RWPE1 (cell line): ENCODE measurements around the gene TSPAN3.

Source experiments
- CTCF ChIA-PET: fragments of 350-600 bp; sonication (Branson Sonifier 250); formaldehyde crosslinking; extraction: SDS; loops from one replicate; lab custom pipeline; 2021; lab: Yijun Ruan, JAX
- POLR2A ChIA-PET: fragments of 400-600 bp; formaldehyde crosslinking; extraction: SDS; loops from one replicate; lab custom pipeline; 2020; ENCODE audit warnings: antibody characterized with exemption; ENCODE audit not compliant: low non-redundant PET; lab: Yijun Ruan, JAX
- DNase-seq: peaks from one replicate; pipeline ENCODE4 v3.0.0; 2012; ENCODE audit warnings: low spot score
- H3K27ac ChIP-seq: fragments of 450-650 bp; 2 replicates; pipeline ENCODE4 v1.5.1; 2017
- CTCF ChIP-seq: fragments of 450-650 bp; conservative IDR thresholded peaks from 2 replicates; pipeline ENCODE4 v1.5.1; 2017; ENCODE audit warnings: low read depth, mild to moderate bottlenecking

Gene TSPAN3

GRCh38 chr15:77027697-77028450 is 43.0 kb downstream of the TSPAN3 start:
- no peak for TF ChIP-seq CTCF
- no peak for DNase-seq
- no peak overlapping the region for H3K27ac ChIP-seq
- CTCF ChIA-PET, result no interaction called here
- POLR2A ChIA-PET, result no interaction called here

- POLR2A ChIA-PET, result no interaction called here
- no peak overlapping the region for H3K27ac ChIP-seq
- CTCF ChIA-PET, result interaction anchor here (1.0 kb wide), 1 partner anchor 8 kb away, joined by 5 read pairs; no protein-coding TSS in a partner anchor
- no peak for TF ChIP-seq CTCF
- no peak for DNase-seq
Observed at GRCh38 chr15:77027111-77027696, 43.7 kb downstream of the TSPAN3 start.

DNA sequence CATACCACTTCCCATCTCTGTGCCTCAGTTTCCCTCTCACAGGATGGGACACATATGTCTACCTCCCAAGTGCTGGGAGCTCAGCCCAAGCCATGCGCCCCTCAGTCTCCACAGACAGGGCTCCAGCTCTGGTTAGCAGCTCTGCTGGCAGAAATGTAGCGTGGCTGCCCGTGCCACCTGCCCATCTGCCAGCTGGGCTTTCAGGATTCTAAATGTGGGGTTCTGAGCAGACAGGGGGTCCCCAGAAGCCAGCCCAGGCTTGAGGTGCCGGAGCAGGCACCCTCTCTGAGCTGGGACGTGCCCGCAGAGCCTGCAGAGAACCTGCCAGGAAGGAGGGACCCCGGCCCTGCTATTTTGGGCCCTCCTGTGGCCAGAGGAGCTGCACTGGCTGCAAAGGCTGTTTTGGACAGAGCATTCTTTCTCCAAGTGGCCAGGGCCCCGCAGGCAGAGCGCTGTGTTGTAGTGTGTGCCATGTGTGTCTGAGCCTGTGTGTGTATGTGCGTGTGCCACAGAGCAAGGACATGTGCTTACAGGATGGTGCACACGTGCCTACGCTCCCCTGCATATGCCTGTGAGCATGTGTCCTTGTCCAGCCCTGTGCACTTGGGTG is 44.3 kb downstream of the TSPAN3 start:
- POLR2A ChIA-PET, result no interaction called here
- no peak for TF ChIP-seq CTCF
- no peak overlapping the region; the same call in 1 of the 2 replicates for H3K27ac ChIP-seq
- DNase-seq, result no peak
- CTCF ChIA-PET, result interaction anchor here (1.0 kb wide), 1 partner anchor 9 kb away, joined by 5 read pairs; no protein-coding TSS in a partner anchor

- no peak for TF ChIP-seq CTCF
- H3K27ac ChIP-seq, result no peak overlapping the region
- ChIA-PET POLR2A (no interaction called here), CTCF (interaction anchor here (0.6 to 1.0 kb wide), 2 partner anchors 10 to 831 kb away, joined by 3 to 5 read pairs; no protein-coding TSS in a partner anchor)
- DNase-seq, result no peak
Observed at GRCh38 chr15:77025941-77026411, 44.9 kb downstream of the TSPAN3 start.

- no peak for DNase-seq
- ChIA-PET POLR2A (no interaction called here), CTCF (interaction anchor here (0.6 to 1.5 kb wide), 2 partner anchors 12 to 832 kb away, joined by 3 to 6 read pairs; no protein-coding TSS in a partner anchor)
- TF ChIP-seq CTCF, result no peak
- no peak overlapping the region for H3K27ac ChIP-seq
Observed at GRCh38 chr15:77025083-77025901, 45.6 kb downstream of the TSPAN3 start.
